NCI-H2107 (cell line): Measurements from ENCODE around the gene ADAMTSL1.

ENCODE experiments used
- DNase-seq: peaks from one replicate; lab custom pipeline; 2025; lab: John Stamatoyannopoulos, UW

Gene ADAMTSL1

DNA sequence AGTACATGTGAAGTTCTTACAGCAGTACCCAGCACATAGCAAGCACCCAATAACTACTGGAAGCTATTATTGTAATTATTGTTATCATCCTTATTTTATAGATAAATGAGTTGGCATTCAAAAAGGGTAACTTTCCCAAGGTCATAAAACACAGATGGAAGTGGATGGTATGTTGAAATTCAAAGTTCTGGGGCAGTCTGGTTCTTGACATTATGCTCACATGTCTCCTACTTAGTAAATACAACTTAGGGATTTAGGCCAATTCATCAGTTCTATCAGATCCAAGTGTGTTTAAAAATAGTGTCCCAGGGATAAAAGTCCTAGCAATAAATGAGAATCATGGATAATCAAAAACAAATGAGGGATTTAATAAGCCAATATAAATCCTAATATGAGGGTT is 265.2 kb downstream of the ADAMTSL1 start:
- no peak for DNase-seq

DNA sequence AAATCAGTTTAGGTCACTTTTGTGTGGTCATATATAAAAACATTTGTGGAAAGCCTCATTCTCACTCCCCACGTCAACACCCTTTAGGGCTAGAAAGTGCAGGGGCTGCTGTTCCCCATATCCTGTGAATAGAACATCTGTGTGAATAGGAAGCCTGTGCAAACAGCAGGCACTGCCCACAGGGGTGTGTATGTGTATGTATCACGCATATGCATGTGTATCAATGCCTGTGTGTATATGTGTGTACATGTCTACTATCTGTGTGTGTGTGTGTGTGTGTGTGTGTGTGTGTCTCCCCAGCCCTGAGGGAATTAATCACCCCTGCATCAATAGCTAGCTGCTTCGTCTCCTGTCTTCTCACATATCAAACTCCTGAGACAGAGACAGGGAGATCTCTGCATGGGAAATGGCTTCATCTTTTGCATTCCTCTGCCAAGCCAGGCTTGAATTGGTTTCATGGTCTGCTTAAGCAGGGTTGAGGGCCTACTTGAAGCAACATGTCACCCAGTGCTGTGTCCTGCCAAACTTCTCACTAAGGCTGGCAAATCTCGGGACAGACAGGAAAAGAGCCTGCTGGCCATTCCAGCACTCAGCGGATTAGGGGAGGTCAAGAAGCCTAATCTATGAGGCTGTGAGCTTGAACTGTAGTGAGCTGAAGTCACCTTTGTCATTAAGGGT is 265.8 kb downstream of the ADAMTSL1 start:
- DNase-seq, result no peak

- DNase-seq, result no peak
These were observed 267.4 kb downstream of the ADAMTSL1 start for GRCh38 chr9:18741359-18741758.

DNA sequence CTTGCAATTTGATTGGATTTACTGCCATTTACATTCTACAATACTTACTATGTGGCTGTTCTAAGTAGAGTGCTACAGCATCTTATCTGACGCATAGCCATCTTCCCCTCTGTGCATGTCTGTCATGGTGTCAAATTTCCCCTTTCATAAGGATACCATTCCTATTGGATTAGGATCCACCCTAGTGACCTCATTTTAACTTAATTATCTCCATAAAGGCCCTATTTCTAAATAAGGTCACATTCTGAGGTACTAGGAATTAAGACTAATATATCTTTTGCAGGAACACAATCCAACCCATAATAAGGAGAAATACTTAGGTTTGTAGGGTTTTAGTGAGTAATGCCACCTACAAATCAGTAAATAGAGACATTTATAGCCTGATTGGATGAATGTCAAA is 268.0 kb downstream of the ADAMTSL1 start:
- DNase-seq, result no peak

GRCh38 chr9:18743421-18743820 is 269.5 kb downstream of the ADAMTSL1 start:
- DNase-seq, result no peak

- DNase-seq, result no peak
These were observed 270.0 kb downstream of the ADAMTSL1 start for GRCh38 chr9:18743971-18744370.

GRCh38 chr9:18745710-18746109 is 271.8 kb downstream of the ADAMTSL1 start:
- DNase-seq, result no peak

GRCh38 chr9:18746631-18747030 is 272.7 kb downstream of the ADAMTSL1 start:
- DNase-seq, result no peak

- no peak for DNase-seq
These were observed 273.6 kb downstream of the ADAMTSL1 start for GRCh38 chr9:18747595-18747994.

DNA sequence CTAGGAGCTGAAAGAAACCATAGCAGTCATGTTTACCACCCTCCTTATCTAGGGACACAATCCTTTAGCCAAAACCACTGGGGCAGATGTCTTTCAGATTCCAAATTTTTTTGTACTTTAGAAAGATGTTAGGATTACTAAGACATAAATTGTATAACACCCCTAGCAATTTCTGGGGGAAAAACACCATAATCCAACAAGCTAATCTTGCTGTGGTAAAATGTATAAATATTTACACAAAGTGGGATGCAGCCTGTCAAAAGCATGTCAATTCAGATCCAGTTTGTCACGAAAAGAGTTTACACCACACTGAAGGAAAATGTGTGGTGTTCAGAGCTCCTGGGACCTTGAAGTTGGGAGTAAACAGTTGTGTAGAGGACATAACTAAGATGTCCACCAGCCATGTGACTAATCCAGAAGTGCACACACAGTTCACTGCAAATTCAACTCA is 274.3 kb downstream of the ADAMTSL1 start:
- no peak for DNase-seq

DNA sequence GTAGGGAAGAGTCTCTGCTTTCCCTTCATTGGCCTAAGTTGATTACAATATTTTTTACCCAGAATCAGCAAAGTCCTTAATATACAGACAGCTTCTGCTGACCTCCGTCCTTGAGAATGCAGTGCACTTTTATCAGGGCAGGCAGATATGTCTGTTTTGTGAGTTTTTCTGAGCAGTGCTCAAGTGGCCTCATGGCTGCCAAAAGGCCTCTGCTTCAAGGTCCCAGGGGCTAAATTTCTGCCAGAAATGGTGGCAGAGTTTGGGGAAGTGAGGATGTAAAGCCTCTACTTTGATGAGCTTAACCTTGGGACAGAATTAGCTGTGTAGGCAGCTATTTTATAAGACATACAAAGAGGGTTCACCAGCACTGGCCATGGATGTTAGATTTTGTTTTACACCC is 275.8 kb downstream of the ADAMTSL1 start:
- no peak for DNase-seq

DNA sequence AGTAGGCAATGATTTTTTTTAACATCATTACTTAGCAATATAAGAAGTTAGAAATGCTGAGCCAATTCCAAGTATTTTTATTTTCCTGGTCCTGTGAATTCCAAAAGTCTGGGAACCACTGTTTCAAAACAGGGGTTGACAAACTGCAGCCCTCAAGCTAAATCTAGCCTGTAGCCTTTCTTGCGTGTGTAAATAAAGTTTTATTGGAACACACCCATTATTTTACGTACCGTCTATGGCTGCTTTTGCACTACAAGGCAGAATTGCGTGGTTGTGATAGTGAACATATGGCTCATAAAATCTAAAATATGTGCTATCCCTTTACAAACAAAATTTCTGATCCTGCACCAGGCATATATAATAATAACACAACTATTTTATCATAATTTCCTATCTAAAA is 280.0 kb downstream of the ADAMTSL1 start:
- DNase-seq, result no peak

DNA sequence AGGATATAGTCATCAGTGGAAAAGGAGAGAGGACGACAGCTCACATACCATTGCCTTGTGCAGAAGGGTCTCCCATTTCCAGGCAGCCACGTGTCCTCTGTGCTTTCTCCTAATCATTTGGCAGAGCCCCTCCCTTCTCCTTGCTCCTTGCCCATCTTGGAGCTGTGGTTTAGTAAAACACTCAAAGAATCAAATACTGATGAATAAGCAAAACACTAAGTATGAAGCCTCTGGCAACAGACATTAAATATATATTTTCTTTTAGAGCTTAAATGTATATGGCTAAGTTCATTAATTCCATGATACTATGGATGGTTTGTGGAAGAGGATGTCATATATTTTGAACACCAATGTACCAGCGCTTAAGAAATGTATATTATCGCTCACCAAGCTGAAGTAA is 280.6 kb downstream of the ADAMTSL1 start:
- no peak for DNase-seq

DNA sequence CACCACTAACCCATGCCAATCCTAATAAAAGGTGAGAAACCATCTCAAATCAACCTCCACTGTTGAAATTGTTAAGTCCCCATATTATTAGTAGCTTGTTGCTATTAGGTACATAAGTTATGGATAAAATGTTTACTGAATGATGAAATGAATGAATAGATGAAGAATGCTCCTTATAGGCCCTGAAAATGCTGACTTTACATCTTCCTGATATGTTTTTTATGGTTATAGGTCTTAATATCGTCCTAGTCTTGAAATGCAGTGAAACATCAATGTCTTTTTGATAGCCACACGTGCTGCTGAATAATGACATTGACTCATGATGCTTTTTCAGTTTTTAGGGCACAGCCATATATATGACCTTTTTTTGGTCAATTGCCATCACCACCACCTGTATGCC is 281.3 kb downstream of the ADAMTSL1 start:
- DNase-seq, result no peak

- DNase-seq, result no peak
These were observed 282.8 kb downstream of the ADAMTSL1 start for GRCh38 chr9:18756712-18757125.

DNA sequence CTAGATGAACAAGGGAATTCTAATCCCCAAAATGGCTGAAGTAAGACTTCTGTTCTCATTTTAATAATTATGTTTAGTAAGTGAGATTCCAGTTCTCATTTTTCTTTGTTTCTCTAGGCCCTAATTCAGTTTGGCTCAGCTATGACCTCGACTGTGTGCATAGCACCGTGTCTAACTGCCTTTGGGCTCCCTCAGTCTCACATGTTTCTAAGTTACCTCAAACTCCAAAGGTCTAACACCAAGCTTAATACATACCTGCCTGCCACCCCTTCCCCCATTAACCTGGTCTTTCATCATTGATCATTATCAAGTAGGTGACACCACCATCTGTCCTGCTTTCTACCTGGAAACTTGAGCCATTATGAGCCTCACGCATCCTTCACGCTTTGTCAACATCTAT is 285.9 kb downstream of the ADAMTSL1 start:
- no peak for DNase-seq

GRCh38 chr9:18761742-18762300 is 287.9 kb downstream of the ADAMTSL1 start:
- no peak for DNase-seq

- no peak for DNase-seq
These were observed 293.1 kb downstream of the ADAMTSL1 start for GRCh38 chr9:18766989-18767550.

GRCh38 chr9:18768951-18769622 is 295.1 kb downstream of the ADAMTSL1 start:
- no peak for DNase-seq

DNA sequence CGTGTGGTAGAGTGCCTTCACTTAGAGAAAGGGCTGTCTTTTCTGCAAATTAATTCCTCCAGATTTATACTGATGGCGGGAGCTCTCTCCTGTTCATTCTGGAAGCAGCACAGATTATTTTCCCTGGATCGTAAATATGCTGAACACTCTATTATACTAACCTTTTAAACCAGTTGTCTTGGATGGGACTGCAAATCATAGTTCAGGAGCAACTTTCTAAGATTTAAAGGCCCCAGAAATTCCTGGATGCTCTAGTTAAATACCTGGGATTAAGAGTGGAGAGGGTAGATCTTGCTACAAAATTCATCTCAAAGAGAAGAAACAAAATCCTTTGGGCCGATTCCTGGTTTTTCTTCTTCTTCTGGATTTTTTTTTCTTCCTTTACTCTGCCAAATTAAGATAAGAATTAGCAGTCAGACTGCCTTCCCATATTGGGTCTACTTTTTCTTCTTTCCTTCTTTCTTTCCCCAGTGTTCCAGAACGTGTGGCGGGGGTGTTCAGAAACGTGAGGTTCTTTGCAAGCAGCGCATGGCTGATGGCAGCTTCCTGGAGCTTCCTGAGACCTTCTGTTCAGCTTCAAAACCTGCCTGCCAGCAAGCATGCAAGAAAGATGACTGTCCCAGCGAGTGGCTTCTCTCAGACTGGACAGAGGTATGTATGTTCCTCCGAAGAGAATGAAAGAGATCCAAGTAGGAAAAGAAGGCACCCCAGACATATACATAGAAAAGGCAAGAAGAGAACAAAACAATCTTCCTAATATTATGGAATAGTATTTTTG is 296.4 kb downstream of the ADAMTSL1 start:
- no peak for DNase-seq

DNA sequence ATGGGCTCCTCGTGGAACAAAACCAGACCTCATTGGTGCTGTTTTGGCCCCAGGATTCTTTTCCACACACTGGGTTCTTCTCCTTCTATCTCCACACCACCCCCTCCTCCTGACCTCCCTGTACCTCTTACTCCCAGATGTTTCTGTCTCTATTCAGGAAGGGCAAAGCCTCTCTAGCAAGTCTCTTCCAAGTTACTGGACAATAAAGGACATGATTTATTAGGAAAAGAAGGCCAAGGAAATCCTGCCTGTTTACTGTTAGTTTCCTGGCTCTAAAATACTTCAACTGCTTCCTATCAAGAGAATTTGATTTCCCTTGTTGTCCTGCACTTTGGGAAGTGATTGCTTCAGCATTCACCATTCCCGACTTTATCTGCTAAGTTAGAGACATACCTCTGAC is 297.1 kb downstream of the ADAMTSL1 start:
- DNase-seq, result no peak

GRCh38 chr9:18771763-18772162 is 297.8 kb downstream of the ADAMTSL1 start:
- DNase-seq, result no peak
